HepG2 (cell line): ENCODE data around the gene CD300LD.

Source experiments
- CBX5 ChIP-seq: sonication (generic); formaldehyde crosslinking; IDR thresholded peaks from 2 replicates; pipeline ENCODE4 v1.4.0; 2020; ENCODE audit warnings: missing genetic modification reagents, borderline replicate concordance
- CTCF ChIP-seq: sonication (generic); formaldehyde crosslinking; IDR thresholded peaks from 2 replicates; pipeline ENCODE4 v1.5.0; 2020; ENCODE audit warnings: mild to moderate bottlenecking, missing genetic modification reagents, moderate library complexity
- MAFF ChIP-seq: IDR thresholded peaks from 2 replicates; pipeline ENCODE4 v1.6.1; 2011; ENCODE audit warnings: low read depth, low read length, improper control_type of control experiment
- NR2F1 ChIP-seq, 2 experiments: fragments of 450-650 bp in 1 of 2; formaldehyde crosslinking in 1 of 2; IDR thresholded peaks; 2 replicates each; pipeline versions ENCODE4 v1.5.0 to v1.6.1; 2016 to 2020; ENCODE audit warnings: mild to moderate bottlenecking in 1 of 2, missing compliant biosample characterization in 1 of 2, missing genetic modification reagents in 1 of 2, moderate library complexity in 1 of 2
- POLR2AphosphoS5 ChIP-seq: IDR thresholded peaks from 2 replicates; pipeline ENCODE4 v1.6.1; 2012; ENCODE audit warnings: low read depth, low read length
- REXO4 ChIP-seq: sonication (generic); formaldehyde crosslinking; IDR thresholded peaks from 2 replicates; pipeline ENCODE4 v1.8.0; 2022; ENCODE audit warnings: missing genetic modification reagents, mild to moderate bottlenecking, borderline replicate concordance
- ZHX1 ChIP-seq: sonication (generic); formaldehyde crosslinking; IDR thresholded peaks from 2 replicates; pipeline ENCODE4 v1.8.1; 2022; ENCODE audit warnings: low read depth, mild to moderate bottlenecking, missing genetic modification reagents
- ZNF326 ChIP-seq: sonication (generic); formaldehyde crosslinking; IDR thresholded peaks from 2 replicates; pipeline ENCODE4 v1.4.0; 2020; ENCODE audit warnings: missing genetic modification reagents, borderline replicate concordance
- ZNF660 ChIP-seq: sonication (generic); formaldehyde crosslinking; IDR thresholded peaks from 2 replicates; pipeline ENCODE4 v1.5.1; 2020; ENCODE audit warnings: mild to moderate bottlenecking, low read depth, missing genetic modification reagents, borderline replicate concordance
- ZNF772 ChIP-seq: sonication (generic); formaldehyde crosslinking; IDR thresholded peaks from 2 replicates; pipeline ENCODE4 v1.5.0; 2020; ENCODE audit warnings: mild to moderate bottlenecking, missing genetic modification reagents

DNA sequence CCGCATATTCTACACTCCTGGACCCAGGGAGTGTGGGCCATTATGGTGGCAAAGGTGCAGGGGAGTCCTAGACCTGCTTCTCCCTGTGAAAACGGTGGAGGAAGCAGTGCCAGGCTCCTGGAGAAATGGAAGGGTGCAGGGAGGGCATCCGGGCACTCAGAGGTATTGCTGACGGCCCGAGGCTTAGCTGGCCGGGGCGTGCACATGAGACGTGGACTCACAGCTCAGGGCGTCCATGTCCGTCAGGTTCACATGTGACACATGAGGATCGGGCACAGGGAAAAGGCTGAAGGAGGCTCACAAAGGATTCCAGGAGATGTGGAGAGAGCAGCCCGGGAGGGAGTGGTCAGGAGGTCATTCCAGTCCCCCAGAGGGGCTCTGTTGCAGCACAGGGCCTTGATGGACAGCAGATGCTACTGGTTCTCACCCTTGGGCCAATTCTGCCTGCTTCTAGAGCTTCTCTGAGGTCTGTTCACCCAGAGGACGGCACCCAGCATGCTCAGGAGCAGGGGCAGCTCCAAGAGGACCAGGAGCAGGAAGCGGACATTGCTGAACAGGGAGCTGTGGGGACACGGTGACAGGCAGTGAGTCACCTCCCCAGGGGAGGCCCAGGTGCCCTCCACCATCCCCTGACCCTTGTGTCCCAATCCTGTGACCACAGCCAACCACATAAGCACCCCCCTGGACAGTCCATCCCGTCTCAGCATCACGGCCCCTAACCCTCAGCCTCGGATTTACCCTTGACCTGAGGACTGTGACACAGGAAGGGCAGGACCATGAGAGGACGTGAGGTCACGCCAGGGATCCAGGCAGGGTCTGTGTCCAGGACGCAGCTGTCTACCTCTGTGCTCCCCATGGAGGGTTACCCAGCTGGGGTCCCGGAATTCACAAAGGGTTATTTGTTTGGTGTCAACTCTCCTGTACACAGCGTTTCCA lies 50.6 kb downstream of the CD300LD start:
- TF ChIP-seq NR2F1 (CRISPR knock-in tag; IDR thresholded peaks at IDR 0.05), result no peak
- TF ChIP-seq ZNF772 (CRISPR knock-in tag), result no peak
- TF ChIP-seq CBX5 (CRISPR knock-in tag), result no peak
- TF ChIP-seq REXO4 (CRISPR knock-in tag), result no peak
- TF ChIP-seq POLR2AphosphoS5, result no peak
- TF ChIP-seq CTCF (CRISPR knock-in tag), result no peak
- TF ChIP-seq ZHX1 (CRISPR knock-in tag), result no peak
- no peak for TF ChIP-seq MAFF
- TF ChIP-seq ZNF660 (CRISPR knock-in tag), result no peak
- no peak for TF ChIP-seq ZNF326 (CRISPR knock-in tag)
